PC-3 (cell line): ENCODE results near the gene ZAR1.

Experiments
- CTCF ChIP-seq: fragments of 300-600 bp; sonication (generic); conservative IDR thresholded peaks from 2 replicates; pipeline ENCODE4 v1.5.1; 2017; ENCODE audit warnings: antibody characterized with exemption, low read depth, mild to moderate bottlenecking, low read length
- EZH2 ChIP-seq: fragments of 300-600 bp; sonication (generic); IDR thresholded peaks from one replicate; pipeline ENCODE4 v1.6.1; 2017; ENCODE audit warnings: antibody characterized with exemption, mild to moderate bottlenecking, low read length; ENCODE audit not compliant: unreplicated experiment
- EZH2phosphoT487 ChIP-seq: fragments of 300-600 bp; sonication (generic); IDR thresholded peaks from 2 replicates; pipeline ENCODE4 v1.6.1; 2018; ENCODE audit warnings: mild to moderate bottlenecking, antibody characterized with exemption, low read length, borderline replicate concordance

GRCh38 chr4:48493452-48494100 is 3.5 kb downstream of the ZAR1 start:
- no peak for TF ChIP-seq CTCF
- no peak for TF ChIP-seq EZH2
- TF ChIP-seq EZH2phosphoT487: no peak
